Right lobe of liver (tissue), 6 donors: ENCODE results near the gene SORBS2. TPM values are rescaled to one million over a fixed set of nuclear protein-coding genes. Genes with fewer than 3 reads are reported as not detected.

Experiments used
- ATAC-seq, 4 donors: fragments of 200-7000 bp; cut with Tn5 transposase; one replicate each; pipeline ENCODE4 v1.9.1; 2020; ENCODE audit warnings: mild to moderate bottlenecking in 4 of 4, moderate library complexity in 4 of 4
- DNase-seq, 3 donors: peaks; one replicate each; pipeline ENCODE4 v3.0.0-alpha.2; 2020
- H3K27ac ChIP-seq, 3 donors: fragments of 200-600 bp; one replicate each; pipeline ENCODE4 v1.8.0; 2022
- H3K27me3 ChIP-seq, 2 donors: fragments of 200-600 bp; one replicate each; pipeline ENCODE4 v1.8.0; 2022
- H3K36me3 ChIP-seq, 4 donors: fragments of 200-600 bp; sonication (generic) in 1 of 4; one replicate each; pipeline versions ENCODE4 v1.5.1 to v1.8.0; 2017 to 2022; ENCODE audit warnings: control low read depth in 1 of 4
- H3K4me1 ChIP-seq, 4 donors: fragments of 200-600 bp; sonication (generic) in 1 of 4; one replicate each; pipeline versions ENCODE4 v1.5.1 to v1.8.0; 2017 to 2022; ENCODE audit warnings: control low read depth in 1 of 4
- H3K4me3 ChIP-seq, 3 donors: fragments of 200-600 bp; one replicate each; pipeline ENCODE4 v1.8.0; 2022
- H3K9me3 ChIP-seq, 4 donors: fragments of 200-600 bp; sonication (generic) in 1 of 4; one replicate each; pipeline versions ENCODE4 v1.5.1 to v1.8.0; 2017 to 2022; ENCODE audit warnings: control low read depth in 1 of 4
- CTCF ChIP-seq, 4 donors: fragments of 200-600 bp in 3 of 4; fragments of 450-650 bp in 1 of 4; IDR thresholded peaks; one replicate each; pipeline versions ENCODE4 v1.5.1 to v1.8.0; 2016 to 2022; ENCODE audit warnings: antibody characterized with exemption in 4 of 4, mild to moderate bottlenecking in 2 of 4
- POLR2A ChIP-seq: fragments of 450-650 bp; IDR thresholded peaks from one replicate; pipeline ENCODE4 v1.6.1; 2017; ENCODE audit warnings: antibody characterized with exemption, mild to moderate bottlenecking
- WGBS: methylation state at CpG from one replicate; pipeline ENCODE4 v1.1.6; 2018; ENCODE audit warnings: low coverage, low lambda C conversion rate; ENCODE audit not compliant: insufficient coverage; ENCODE audit errors: missing lambda C conversion rate; 5-methylcytosine and 5-hydroxymethylcytosine counted together
- intact Hi-C, 2 donors: fragments of 100-400 bp; cut with DNase I; formaldehyde crosslinking; loops; one replicate each; pipeline versions ENCODE4 v1.11.2 to v1.14.1; 2022
- total RNA-seq, 6 experiments: library from RNA; depleted of rRNA in 2 of 6; stranded (reverse); fragments of >200 nt in 2 of 6; fragmentation: NEBNext Ultra II Directional in 3 of 6; extraction: Animal tissue kit (Norgen Biotek cat#: 25700) in 3 of 6; gene quantifications; one replicate each; pipeline versions ENCODE4 v1.1.0 to v1.2.4, GENCODE V29; 2016 to 2023
- donor health status: DM: no; HTN: yes; CAD: no.
- donor health status: DM: no; HTN: no; CAD: no.
- donor health status: DM: no; HTN: no; CAD: no.
- donor health status: DM: no; HTN: yes; CAD: no.
- donor health status: DM: no; HTN: yes; CAD: no.

The SORBS2 gene
- total RNA-seq, 6 experiments from 2014 or later: 60.8 to 144 (median 107) TPM

GRCh38 chr4:185683896-185684295 lies 128.1 kb downstream of the SORBS2 start:
- H3K4me1 ChIP-seq: peaks cover 0 to 11% (median 0%) of the 10 kb centered on the region in 4 donors
- H3K27ac ChIP-seq: peak overlapping the region; percentile 44 to 79 (median 71)
- H3K4me3 ChIP-seq: no peak overlapping the region
- no peaks in the 10 kb centered on the region for H3K9me3 ChIP-seq
- ATAC-seq (peak in 2 of 4 donors; percentile 2 to 12), DNase-seq (no peak)
- no peaks in the 10 kb centered on the region for H3K36me3 ChIP-seq
- WGBS: 94% methylated on average over 2 of the region's 2 CpGs
- H3K27me3 ChIP-seq: no peaks in the 10 kb centered on the region
- TF ChIP-seq CTCF (IDR thresholded peaks at IDR 0.05): no peak
- no peak for TF ChIP-seq POLR2A
- intact Hi-C loops: no loop called here

GRCh38 chr4:185683222-185683621 lies 128.8 kb downstream of the SORBS2 start:
- no peak overlapping the region for H3K4me3 ChIP-seq
- peaks cover 0 to 2% (median 0%) of the 10 kb centered on the region in 4 donors for H3K36me3 ChIP-seq
- DNase-seq (peak; percentile 63 to 80 (median 78)), ATAC-seq (peak; percentile 89 to 98 (median 94))
- intact Hi-C loops: no loop called here
- WGBS: 34% methylated on average over 10 of the region's 10 CpGs
- peak overlapping the region; percentile 48 to 79 (median 71) for H3K27ac ChIP-seq
- H3K9me3 ChIP-seq: no peaks in the 10 kb centered on the region
- H3K4me1 ChIP-seq: peaks cover 0 to 11% (median 0%) of the 10 kb centered on the region in 4 donors
- TF ChIP-seq CTCF (IDR thresholded peaks at IDR 0.05) (no peak), POLR2A (no peak)
- H3K27me3 ChIP-seq: no peaks in the 10 kb centered on the region

- no peaks in the 10 kb centered on the region for H3K27me3 ChIP-seq
- ATAC-seq (peak in 1 of 4 donors; percentile 32), DNase-seq (no peak)
- peaks cover 0 to 3% (median 3%) of the 10 kb centered on the region in 4 donors for H3K36me3 ChIP-seq
- peaks cover 0 to 11% (median 0%) of the 10 kb centered on the region in 4 donors for H3K4me1 ChIP-seq
- H3K9me3 ChIP-seq: no peaks in the 10 kb centered on the region
- peak overlapping the region; percentile 48 to 79 (median 71) for H3K27ac ChIP-seq
- no peak overlapping the region for H3K4me3 ChIP-seq
- intact Hi-C loops: no loop called here
- no peak for TF ChIP-seq CTCF (IDR thresholded peaks at IDR 0.05)
- no peak for TF ChIP-seq POLR2A
- WGBS: 87% methylated on average over 5 of the region's 5 CpGs
Observed at GRCh38 chr4:185682236-185682635, 129.8 kb downstream of the SORBS2 start.

GRCh38 chr4:185681604-185682003 lies 130.4 kb downstream of the SORBS2 start:
- Histone ChIP-seq H3K4me1 (peaks cover 0 to 11% (median 0%) of the 10 kb centered on the region in 4 donors), H3K36me3 (peaks cover 0 to 6% (median 3%) of the 10 kb centered on the region in 4 donors), H3K9me3 (no peaks in the 10 kb centered on the region), H3K27ac (peak overlapping the region; percentile 35 to 79 (median 48)), H3K4me3 (no peak overlapping the region), H3K27me3 (no peaks in the 10 kb centered on the region)
- TF ChIP-seq CTCF (IDR thresholded peaks at IDR 0.05): no peak
- TF ChIP-seq POLR2A: no peak
- intact Hi-C loops: no loop called here
- WGBS: 93% methylated on average over 6 of the region's 6 CpGs
- DNase-seq (no peak), ATAC-seq (no peak)
